ENCODE measurements around the gene BMP4.

DNA sequence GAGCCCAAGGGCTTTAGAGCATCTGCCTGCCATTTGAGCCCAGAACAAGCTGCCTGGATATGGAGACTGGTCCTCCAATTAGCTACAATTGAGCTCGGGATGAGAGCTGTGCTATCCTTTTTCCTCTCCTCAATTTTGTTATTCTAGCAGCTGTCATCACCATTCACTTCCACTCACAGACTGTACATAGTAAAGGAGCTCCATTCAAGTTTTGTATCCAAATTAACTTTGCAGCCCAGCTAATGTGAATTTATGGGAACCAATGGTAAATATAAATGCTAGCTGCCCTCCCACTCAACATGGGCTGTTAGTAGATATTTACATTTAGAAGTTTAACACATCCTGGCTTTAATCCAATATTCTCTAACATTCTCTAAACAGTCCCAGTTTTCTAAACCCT is 44.6 kb downstream of the BMP4 start:
- TF ChIP-seq, protein P1, sequence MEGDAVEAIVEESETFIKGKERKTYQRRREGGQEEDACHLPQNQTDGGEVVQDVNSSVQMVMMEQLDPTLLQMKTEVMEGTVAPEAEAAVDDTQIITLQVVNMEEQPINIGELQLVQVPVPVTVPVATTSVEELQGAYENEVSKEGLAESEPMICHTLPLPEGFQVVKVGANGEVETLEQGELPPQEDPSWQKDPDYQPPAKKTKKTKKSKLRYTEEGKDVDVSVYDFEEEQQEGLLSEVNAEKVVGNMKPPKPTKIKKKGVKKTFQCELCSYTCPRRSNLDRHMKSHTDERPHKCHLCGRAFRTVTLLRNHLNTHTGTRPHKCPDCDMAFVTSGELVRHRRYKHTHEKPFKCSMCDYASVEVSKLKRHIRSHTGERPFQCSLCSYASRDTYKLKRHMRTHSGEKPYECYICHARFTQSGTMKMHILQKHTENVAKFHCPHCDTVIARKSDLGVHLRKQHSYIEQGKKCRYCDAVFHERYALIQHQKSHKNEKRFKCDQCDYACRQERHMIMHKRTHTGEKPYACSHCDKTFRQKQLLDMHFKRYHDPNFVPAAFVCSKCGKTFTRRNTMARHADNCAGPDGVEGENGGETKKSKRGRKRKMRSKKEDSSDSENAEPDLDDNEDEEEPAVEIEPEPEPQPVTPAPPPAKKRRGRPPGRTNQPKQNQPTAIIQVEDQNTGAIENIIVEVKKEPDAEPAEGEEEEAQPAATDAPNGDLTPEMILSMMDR (IDR thresholded peaks at IDR 0.05), result no peak
- no peak for TF ChIP-seq POLR2AphosphoS5 (IDR thresholded peaks at IDR 0.05; ENCODE audit: low read depth, low read length)
